ENCODE results near the gene DHX57.
"Not testable (repeated sequence)": the region's sequence is repeated elsewhere in the genome, so short reads cannot be mapped to it uniquely, and the experiment has no call there.

DHX57 gene

DNA sequence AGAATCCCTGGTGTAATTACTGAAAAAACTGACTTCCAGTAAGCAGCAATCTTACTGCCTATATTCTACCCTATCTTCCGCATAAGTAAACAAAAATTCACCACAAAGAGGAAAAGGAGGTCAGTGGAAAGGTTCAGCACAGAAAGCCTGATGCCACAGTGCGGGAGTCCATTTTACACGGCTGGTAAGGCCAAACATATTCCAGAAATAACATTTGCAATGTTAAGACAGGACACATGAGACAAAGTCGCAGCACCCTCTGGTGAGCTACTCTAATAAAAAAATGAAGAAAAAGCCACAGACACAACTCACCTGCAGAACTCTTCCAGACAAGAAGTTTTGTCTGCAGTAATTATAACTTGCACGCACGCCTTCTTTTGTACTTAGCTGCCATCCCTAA, 57.2 kb downstream of the DHX57 start:
- TF ChIP-seq, protein P1, sequence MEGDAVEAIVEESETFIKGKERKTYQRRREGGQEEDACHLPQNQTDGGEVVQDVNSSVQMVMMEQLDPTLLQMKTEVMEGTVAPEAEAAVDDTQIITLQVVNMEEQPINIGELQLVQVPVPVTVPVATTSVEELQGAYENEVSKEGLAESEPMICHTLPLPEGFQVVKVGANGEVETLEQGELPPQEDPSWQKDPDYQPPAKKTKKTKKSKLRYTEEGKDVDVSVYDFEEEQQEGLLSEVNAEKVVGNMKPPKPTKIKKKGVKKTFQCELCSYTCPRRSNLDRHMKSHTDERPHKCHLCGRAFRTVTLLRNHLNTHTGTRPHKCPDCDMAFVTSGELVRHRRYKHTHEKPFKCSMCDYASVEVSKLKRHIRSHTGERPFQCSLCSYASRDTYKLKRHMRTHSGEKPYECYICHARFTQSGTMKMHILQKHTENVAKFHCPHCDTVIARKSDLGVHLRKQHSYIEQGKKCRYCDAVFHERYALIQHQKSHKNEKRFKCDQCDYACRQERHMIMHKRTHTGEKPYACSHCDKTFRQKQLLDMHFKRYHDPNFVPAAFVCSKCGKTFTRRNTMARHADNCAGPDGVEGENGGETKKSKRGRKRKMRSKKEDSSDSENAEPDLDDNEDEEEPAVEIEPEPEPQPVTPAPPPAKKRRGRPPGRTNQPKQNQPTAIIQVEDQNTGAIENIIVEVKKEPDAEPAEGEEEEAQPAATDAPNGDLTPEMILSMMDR (IDR thresholded peaks at IDR 0.05): no peak
- no peak overlapping the region for H3K27ac ChIP-seq

DNA sequence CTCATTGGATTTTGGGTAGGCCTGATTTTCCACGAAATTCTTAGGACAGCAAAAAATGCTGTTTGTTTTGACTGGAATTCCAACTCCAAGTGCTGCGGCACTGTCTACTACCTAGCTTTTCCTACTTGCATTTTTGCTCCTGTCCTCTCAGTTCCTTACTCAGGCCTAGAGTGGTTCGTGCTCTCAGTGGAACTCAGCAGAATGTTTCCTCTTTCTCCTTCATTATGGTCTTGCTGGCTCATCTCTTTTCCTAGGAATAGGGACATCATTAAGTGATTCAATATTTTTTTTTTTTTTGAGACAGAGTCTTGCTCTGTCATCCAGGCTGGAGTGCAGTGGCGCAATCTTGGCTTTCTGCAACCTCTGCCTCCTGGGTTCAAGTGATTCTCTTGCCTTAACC, 59.8 kb downstream of the DHX57 start:
- no peak overlapping the region for H3K27ac ChIP-seq
- TF ChIP-seq, protein P1 (IDR thresholded peaks at IDR 0.05): no peak
- TF ChIP-seq ZFX (IDR thresholded peaks at IDR 0.05; ENCODE audit: borderline replicate concordance): no peak

DNA sequence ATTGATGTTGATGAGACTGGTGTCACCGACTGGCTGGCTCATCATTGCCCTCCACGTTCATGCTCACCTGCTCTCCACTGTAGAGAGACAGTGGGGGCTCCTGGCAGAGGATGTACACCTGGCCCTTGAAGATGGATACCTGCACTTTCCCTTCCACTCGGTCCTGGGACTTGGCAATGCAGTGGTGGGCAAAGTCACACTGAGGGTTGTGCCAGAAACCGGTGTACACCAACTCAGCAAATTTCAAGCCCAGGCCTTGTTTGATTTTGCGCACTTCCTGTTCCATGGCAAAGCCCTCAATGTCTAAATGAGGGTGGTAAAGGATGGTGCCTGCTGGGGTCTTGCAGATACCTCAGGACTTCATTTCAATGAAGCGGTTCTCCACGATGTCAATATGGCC, 65.2 kb downstream of the DHX57 start:
- no peak overlapping the region for H3K27ac ChIP-seq
- TF ChIP-seq ZFX (IDR thresholded peaks at IDR 0.05; ENCODE audit: borderline replicate concordance): no peak

DNA sequence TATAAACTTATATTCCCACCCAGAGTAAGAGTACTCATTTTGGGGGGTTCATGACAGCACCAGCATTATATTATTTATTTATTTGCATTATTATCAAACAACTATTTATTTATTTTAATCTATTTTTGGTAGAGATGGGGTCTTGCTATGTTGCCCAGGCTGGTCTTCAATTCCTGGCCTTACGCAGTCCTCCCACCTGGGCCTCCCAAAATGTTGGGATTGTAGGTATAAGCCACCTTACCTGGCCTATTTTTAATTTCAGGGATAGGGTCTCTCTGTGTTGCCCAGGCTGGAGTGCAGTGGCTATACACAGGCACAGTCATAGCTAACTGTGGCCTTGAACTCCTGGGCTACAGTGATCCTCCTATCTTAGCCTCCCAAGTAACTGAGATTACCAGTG, 67.1 kb downstream of the DHX57 start:
- no peak for TF ChIP-seq ZFX (IDR thresholded peaks at IDR 0.05; ENCODE audit: borderline replicate concordance)
- no peak overlapping the region for H3K27ac ChIP-seq

DNA sequence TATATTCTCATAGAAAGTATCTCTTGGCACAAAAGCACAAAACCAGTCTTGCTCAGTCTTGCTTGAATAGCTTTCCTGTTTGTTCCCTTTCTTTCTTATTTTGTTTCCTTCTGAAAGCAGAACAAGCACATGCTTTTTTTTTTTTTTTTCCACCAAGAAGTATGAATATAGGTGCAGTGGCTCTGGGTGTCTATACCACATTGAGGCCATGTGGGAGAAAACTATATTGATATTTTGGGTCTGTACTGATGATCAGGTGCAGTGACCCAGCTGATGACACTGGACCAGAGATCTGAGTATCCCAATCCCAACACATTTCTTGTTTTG, 69.0 kb downstream of the DHX57 start:
- TF ChIP-seq, protein P1 (IDR thresholded peaks at IDR 0.05): no peak
- no peak for TF ChIP-seq ZFX (IDR thresholded peaks at IDR 0.05; ENCODE audit: borderline replicate concordance)
- H3K27ac ChIP-seq: no peak overlapping the region

DNA sequence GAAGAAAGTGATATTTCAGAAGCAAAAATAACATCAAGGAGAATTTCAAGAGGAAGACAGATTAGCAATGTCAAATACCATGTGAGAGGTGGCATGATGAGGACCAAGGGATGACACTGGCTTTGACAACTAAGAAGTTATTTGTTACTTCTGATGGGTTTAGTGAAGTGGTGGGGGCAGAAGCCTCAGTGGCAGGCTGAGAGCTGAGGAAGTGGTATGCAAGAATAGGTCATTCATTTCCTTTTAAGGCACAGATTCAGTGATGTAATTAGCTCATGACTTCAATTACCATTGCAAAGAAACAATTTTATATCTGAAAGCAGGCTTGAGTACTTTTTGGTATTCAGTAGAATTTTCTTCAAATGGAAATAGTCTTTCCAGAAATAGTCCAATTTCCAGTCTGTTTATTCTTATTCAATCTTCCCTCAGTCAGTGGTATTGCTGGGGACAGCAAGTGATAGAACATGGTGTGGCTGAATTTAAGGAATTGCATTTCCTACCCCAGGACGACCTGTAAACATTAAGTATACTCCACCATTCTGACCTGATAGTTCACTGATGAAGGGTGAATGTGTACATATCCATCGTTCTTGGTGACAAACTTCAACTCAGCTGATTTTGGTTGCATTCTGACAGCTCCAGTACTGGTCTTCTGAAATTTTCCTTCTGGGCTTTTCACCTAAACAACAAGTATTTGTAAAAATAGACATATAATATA, 69.6 kb downstream of the DHX57 start:
- TF ChIP-seq, protein P1 (IDR thresholded peaks at IDR 0.05): no peak
- TF ChIP-seq ZFX (IDR thresholded peaks at IDR 0.05; ENCODE audit: borderline replicate concordance): no peak
- no peak overlapping the region for H3K27ac ChIP-seq

DNA sequence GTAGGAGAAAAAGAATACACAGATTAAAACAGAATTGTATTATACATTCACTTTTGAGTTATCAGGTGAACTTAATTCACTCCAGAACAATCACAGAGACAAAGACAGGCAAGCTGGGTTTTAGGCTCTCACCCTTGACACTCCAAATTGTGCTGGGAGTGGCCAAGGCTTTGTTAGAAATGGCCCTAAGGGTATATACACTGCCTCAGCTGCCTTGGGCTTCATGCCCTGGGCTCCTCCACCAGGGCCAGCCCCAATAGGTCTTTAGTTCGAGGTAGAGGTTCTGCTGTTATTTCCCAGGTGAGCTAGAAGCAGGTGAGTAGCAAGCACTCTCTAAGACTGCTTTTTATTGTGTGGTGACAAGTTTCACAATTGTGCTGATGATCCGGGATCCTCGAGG, 77.8 kb downstream of the DHX57 start:
- no peak overlapping the region for H3K27ac ChIP-seq
- TF ChIP-seq ZFX (IDR thresholded peaks at IDR 0.05; ENCODE audit: borderline replicate concordance): no peak
- TF ChIP-seq, protein P1 (IDR thresholded peaks at IDR 0.05): no peak

DNA sequence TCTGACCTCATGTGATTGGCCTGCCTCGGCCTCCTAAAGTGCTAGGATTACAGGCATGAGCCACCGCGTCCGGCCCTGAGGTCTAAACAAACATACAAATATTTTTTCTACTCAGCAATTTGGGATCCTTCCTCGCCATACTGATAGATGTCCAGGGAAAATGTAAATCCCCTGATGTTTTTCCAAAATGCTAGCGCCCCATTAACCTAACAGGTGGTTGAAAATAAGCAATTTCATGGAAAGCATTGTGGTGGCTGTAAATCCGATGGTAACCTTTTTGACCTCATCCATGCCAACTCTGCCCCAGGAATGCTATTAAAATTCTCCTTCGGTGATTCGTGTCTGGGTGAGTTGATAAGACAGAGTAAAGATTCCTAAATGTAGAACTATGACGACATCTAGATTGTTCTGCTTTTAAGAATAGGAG, 78.5 kb downstream of the DHX57 start:
- TF ChIP-seq ZFX (IDR thresholded peaks at IDR 0.05; ENCODE audit: borderline replicate concordance): no peak
- TF ChIP-seq, protein P1 (IDR thresholded peaks at IDR 0.05): no peak
- H3K27ac ChIP-seq: no peak overlapping the region

DNA sequence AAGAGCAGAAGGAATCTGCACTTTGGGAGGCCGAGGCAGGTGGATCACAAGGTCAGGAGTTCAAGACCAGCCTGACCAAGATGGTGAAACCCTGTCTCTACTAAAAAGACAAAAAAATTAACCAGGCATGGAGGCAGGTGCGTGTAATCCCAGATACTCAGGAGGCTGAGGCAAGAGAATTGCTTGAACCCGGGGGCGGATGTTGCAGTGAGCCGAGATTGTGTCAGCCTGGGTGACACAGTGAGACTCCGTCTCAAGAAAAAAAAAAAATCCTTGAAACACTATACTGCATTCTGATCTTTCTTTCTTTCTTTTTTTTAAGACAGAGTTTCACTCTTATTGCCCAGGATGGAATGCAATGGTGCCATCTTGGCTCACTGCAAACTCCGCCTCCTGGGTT, 80.7 kb downstream of the DHX57 start:
- not testable (repeated sequence) for H3K27ac ChIP-seq
